ENCODE data around the gene QPCT.
A peak's percentile ranks its signal among the peaks of the same experiment; 100 is the strongest.
"Not testable (repeated sequence)": the region's sequence is repeated elsewhere in the genome, so short reads cannot be mapped to it uniquely, and the experiment has no call there.

The QPCT gene

DNA sequence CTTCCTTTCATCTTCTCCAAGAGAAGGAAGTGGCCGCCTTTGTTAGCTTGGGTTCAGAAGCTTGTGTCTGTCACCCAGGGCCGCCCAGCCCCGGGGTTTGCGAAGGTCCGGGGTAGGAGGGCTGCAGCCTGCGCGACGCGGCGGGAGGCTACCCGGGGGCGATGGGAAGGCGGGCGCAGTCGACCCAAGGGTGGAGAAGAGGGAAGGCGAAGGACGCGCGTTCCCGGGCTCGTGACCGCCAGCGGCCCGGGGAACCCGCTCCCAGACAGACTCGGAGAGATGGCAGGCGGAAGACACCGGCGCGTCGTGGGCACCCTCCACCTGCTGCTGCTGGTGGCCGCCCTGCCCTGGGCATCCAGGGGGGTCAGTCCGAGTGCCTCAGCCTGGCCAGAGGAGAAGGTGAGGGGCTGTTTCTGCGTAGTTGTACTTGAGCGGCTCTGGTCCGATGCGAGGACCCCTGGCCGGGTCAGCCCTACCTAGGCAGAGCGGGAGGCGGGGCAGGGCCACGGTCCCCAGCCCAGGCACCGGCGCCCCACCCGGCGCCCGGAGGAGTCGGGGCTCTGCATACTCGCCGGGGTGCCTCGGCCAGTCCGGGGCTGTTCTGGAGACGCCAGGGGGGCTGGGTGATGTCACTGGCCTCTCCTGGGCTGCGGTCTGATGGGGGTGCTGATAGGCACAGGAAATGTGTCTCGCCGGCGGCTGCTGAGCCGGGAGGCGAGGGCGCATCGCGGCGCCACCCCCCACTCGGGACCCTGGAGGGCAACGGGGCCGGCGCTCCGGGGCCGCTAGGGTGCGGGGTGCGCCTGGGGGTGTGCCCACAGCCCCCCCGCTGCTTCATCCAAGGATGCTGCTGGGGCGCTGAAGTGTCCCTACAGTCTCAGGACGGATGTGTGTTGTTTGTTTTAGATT lies at the start of gene QPCT:
QPCT (plus strand) TSS at position 178 of the 909 bp plus-strand sequence; CDS start at position 280, 102 bp downstream.
- DNase-seq (ENCODE audit: low spot score), result peak; percentile 69

DNA sequence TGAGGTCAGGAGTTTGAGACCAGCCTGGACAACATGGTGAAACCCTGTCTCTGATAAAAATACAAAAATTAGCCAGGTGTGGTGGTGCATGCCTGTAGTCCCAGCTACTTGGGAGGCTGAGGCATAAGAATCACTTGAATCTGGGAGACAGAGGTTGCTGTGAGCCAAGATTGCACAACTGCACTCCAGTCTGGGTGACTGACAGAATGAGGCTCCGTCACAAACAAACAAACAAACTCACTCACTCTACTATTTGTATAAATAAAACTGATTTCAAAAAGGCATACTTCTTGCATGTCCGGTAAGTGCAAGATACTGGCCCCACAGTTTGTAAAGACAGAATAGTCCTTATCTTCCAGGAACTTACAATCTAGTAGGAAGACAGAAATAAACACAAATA lies 49.6 kb upstream of the QPCT start:
- not testable (repeated sequence) for DNase-seq (ENCODE audit: low spot score)

DNA sequence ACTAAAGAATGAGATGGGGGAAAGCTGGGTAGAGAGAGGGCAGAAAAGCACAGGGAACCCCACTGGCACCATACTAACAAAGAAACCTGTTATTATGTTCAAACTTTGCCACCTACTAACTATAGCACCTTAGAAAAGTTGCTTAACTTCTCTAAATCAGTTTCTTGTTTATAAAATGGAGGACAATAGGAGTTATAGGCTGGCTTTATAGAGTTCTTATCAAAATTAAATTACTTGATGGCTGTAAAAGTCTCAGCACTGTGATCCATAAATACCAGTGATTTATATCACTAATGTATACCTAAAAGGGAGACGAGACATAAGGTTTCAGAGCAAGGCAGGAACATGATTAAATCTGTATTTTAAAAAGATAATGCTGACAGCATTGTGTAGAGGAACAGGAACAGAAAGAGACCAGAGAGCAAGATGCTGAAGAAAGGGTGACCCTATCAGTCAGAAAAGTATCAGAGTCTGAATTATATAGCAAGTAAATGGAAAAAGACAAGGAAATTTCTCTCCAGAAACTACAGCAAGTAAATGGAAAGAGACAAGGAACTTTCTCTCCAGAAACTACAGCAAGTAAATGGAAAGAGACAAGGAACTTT lies 48.9 kb upstream of the QPCT start:
- no peak for DNase-seq (ENCODE audit: low spot score)

DNA sequence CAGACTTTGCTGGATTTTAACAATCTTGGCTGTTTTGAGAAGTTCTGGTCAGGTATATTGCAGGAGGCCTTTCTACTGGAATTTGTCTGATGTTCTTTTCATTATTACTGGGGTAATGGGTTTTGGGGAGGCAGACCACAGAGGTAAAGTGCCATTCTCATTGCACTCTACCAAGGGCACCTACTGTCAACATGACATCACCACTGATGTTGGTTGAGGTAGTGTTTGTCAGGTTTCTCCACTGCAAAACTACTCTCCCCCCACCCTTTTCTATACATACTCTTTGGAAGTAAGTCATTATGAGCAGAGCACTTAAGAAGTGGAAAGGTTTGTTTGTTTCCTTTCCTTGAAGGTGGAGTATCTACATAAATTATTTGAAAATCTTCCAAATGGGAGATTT lies 46.8 kb upstream of the QPCT start:
- DNase-seq (ENCODE audit: low spot score), result no peak

DNA sequence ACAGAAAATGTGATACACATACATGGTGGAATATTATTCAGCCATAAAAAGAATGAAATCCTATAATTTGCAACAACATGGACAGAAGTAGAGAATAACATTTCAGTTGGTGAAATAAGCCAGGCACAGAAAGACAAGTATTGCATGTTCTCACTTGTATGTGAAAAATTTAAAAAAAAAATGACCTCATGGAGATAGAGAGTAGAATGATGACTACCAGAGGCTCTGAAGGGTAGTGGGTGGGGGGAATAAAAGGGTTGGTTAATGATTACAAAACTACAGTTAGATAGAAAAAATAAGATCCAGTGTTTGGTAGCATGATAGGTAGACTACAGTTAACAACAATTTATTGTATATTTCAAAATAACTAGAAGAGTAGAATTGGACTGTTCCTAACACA lies 44.3 kb upstream of the QPCT start:
- no peak for DNase-seq (ENCODE audit: low spot score)

DNA sequence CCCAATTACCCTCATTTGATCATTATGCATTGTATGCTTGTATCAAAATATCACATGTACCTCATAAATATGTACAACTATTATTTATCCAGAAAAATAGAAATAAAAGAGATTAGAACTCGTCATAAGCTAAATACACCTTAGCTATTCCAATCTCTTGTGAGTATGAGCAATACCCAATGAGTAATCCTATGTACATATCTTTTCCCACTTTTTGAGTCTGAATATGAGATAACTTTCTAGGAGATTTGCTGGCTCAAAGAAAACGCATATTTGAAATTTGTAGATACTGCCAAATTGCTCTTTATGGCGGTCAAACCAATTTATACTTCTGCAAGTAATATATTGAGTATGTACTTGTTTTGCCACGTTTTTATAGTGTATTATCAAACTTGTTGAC lies 43.9 kb upstream of the QPCT start:
- no peak for DNase-seq (ENCODE audit: low spot score)

DNA sequence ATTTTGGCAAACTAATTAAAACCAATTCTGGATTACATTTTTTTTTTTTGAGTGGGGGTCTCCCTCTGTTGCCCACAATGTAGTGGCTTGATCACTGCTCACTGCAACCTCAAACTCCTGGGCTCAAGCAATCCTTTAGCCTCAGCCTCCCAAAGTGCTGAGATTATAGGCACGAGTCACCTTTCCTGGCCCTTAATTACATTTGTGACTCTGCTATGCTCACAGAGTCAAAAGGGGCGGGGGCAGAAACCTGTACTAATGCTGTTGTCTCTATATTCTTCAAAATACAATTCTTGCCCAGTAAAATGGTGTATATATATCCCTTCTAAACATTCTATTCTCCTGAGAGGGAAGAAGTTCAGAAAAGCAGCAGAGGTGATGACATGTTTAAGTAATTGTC lies 43.0 kb upstream of the QPCT start:
- DNase-seq (ENCODE audit: low spot score), result no peak

DNA sequence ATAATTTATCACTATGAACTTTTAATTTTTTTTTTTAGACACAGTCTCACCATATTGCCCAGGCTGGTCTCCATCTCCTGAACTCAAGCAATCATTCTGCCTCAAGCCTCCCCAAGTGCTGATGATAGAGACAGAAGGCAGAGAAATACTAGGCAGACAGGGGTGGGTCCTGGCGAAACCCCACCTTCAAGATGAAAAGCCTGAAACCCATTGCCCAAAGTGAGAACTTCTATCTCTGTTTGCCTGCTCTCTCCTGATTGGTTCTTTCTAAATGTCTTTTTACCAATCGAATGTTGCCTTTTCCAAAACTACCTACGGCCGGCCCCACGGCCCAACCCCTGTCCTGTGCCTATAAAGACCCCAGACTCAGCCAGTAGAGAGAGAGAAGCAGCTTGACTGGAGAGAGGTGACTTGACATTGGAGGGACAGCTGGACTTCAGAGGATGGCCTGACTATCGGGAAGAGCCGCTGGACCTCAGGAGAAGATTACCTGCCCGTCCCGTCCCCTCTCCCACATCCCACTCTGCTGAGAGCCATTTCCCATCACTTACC lies 41.7 kb upstream of the QPCT start:
- no peak for DNase-seq (ENCODE audit: low spot score)

DNA sequence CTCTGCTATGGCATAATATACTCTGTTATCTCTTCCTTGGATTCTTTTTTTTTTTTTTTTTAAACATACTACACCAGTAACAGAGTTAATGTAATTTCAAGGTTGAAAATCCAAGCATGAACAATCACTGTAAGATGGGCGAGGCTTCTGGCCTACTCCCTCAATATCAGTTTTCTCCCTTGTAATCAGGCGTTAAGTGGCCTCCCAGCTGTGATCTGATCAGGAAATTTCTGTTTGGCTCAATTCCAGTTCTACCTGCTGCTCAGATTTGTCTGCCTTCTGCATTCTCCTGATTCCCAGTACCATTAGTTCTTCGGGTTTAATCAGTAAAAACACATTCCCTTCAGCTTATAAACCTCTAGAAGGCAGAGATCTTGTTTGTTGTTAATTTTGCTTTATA lies 38.4 kb upstream of the QPCT start:
- DNase-seq (ENCODE audit: low spot score), result no peak

DNA sequence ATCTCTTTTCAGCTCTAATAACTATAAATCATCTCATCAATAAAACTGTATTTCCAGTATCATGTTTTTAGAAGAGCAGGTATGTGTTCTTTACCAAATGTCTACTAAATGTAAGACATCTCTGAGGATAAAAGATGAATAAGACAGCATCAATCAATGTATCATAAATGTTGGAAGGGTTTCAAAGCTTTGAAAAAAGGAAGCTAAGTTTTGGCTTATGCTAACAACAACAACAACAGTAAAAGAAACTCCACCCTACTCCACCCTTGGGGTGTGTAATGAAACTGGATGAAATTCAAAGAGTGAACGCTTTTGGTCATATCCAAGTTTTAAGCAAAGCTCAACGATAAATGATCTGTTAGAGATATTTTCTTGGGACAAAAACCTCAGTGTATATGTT lies 36.9 kb upstream of the QPCT start:
- DNase-seq (ENCODE audit: low spot score), result no peak

DNA sequence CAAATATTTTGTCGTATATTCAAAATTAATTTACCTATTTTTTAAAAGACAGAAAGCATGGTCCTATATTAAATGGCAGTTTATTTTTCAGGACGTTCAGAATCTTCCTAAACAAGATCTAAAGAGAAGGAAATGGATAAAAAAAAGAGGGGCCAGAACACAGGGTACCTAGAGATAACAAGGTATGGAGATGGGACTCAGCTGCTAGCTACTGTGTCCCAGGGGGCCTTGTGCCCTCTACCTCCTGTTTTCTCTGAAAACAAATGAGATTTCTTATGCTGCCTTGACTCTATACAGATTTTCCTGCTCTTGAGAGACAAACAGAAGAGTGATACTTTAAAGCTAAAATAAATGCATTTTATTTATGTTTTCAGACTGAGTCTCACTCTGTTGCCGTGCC lies 29.1 kb upstream of the QPCT start:
- no peak for DNase-seq (ENCODE audit: low spot score)

DNA sequence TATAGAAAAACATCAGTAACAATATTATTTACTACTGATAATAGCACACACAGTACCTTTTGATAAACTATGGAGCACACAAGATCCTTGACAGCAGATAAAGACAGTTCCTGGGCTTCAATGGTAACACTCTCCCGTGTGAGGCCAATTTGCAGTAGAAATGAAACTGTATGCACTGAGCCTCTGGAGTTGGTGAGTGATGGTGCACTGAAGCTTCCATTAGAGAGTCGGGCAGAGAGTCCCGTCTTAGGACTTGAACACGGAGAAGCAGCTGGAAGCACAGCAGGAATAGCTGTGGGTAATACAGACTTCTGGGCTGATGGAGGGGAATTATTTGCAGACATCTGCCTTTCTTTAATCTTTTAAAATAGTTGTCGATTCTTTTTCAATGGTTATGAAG lies 28.2 kb upstream of the QPCT start:
- DNase-seq (ENCODE audit: low spot score), result no peak

DNA sequence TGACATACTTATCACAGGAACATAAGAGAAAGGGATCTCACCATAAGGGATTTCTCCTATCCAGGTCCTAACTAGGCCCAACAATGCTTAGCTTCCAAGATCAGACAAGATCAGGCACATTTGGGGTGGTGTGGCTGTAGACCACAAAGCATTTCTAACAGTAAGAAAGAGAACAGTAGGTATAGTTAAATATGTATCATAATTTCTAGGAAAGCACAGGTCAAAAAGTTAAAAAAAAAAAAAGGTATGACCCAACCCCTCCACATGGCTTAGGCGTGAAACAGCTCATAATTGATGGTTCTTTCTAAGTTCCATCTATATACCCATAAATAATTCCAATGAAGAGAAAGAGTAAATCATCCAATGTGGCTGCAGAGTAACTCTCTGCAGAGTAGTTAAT lies 26.7 kb upstream of the QPCT start:
- no peak for DNase-seq (ENCODE audit: low spot score)

DNA sequence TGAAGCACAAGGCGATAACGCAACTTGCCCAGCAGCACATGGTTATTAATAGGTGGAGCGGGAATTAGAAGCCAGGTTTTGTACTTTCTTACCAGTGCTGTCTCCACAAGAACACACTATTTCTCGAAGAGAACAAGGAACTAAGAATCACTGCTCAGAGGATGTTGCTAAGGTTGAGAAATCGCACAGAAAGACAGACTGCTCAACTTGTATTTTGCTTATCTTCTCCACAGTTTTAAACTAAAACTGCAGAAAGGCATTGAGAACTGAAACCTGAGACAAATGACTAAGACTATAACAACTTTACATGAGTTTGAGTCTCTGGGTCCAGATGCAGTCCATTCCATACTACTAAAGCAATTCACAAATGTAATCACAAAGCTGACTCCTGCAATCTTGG lies 26.0 kb upstream of the QPCT start:
- peak; percentile 8 for DNase-seq (ENCODE audit: low spot score)

DNA sequence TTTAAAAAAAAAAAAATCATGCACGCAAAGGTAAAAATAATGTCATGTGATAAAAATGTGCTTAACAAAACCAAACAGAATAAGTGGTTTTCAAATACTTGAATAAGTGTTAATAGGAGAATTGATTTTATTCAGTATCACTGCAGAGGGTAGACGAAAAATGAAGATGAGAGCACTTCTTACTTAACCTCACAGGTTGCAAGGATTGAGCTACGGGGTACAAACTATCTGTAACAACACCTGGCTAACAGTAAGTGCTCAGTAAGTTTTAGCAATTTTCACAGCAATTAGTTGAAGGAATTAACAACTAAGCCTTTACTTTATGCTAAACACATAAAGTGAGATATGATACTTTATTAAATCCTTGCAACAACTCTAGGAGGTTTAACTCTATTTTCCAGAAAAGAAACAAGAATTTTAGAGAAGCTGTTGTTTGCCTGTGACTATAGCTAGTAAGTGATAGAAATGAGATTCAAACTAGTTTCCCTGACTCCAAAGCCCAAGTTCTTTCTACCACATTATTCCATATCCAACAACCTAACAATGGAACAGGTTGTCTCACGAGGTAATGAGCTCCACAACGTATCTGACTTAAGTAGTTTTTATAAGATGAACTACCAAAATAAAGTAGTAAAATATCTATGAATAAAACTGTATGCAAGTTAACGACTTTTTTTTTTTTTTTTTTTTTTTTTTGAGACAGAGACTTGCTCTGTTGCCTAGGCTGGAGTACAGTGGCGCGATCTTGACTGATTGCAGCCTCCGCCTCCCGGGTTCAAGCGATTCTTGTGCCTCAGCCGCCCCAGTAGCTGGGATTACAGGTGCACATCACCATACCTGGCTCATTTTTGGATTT lies 24.4 kb upstream of the QPCT start:
- DNase-seq (ENCODE audit: low spot score), result no peak

DNA sequence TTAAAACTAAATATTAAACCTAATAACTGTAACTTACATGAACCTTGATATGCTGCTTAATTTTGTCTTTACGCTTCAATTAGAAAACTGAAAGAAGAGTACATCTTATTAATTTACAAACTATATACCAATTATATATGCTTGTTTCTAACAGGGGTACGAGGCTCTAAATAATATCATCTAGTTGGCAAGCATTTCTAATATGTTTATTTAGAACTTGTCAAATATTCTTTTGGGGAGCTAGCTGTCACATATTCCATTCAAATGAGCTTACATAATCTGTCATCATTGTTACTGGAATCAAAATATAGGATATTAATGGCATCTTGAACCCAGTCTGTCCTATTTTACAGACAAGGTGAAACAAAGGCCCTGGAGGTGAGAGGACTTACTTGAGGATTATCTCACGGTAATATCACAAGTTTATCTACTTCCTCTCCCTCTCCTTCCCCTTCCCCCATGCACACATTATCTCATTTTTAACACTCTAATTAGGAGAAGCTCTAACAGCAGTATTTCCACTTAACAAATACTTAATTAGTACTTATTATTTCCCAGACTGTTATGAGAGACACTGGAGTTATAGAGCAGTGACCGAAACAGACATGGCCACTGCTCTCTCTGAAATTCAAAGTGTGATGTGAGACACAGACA lies 23.3 kb upstream of the QPCT start:
- DNase-seq (ENCODE audit: low spot score), result no peak

DNA sequence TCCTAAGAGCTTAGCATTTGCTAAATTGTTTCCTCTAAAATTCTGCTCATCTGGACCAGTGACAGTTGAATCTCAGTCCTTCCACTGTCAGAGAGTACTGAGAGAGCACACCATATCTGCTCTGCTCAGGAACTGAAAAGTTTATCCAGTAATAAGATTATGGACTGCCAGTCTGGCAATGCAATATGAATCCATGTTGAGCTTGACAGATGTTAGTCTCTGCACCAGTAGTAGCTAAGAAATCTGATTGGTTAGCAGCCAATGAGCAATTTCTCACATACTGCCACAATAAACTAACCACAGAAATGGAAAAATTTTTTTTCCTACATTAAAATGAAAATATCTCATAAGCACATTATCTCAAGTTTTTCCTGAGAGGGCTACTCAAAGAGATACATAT lies 22.1 kb upstream of the QPCT start:
- peak; percentile 34 for DNase-seq (ENCODE audit: low spot score)

DNA sequence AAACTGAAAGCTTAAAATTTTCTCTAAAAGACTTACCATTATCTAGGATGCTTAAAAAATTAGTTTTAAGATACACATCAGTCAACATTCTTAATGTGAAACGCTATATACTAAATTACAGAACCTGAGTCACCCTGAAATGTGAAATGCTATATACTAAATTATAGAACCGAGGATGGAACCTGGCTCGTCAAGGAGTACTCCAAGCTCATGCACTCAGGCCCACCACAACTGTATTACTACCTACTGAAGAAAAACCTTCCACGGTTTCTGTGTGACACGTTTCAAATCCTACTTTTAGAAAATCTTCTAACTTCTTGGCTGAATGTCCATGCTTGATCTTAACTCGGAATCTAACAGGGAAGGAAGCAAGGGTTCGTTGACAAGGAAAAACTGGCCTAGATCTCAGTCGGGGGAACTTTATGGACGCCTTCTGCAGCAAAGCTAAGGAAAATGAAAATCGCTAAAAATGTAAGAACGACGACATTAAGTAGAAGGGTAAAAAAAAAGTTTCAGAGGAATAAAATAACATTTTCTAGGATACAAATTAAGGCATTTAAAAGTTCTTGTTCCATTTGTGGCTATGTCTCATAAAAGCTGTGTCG lies 21.2 kb upstream of the QPCT start:
- DNase-seq (ENCODE audit: low spot score), result no peak

DNA sequence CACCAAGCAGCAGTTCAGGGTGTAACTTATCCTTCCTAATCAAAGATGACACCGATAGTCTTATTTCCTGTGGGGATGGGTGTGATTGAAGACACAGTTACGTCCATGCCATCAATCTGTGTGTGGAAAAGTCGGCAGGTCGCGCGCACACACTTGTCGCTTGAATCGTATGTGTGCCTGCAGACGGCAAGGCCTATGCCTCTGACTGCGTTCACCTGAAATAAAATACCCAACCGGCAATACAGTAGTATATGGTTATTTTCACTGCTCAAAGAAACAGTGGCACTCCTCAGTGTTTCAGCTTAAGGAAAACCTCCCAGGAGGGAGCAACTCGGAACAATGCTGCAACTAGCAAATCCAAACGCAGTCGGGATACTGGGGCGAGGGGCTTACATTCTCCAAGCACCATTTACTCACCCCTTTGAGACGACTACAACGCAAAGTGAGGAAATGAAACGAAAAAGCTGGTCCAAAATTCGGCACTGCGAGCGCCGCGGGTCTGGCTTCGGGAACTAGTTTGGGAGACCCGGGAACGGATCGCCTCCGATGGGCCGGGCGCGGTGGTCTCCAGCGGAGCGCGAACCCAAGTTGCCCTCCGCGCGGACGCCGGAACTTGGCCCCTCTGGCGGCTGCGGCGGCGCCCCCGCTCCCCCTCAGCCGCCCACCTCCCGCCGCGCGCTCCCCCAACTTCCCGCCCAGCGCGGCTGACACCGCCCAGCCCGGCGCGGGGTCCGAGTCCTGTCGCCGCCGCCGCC lies 20.5 kb upstream of the QPCT start:
- no peak for DNase-seq (ENCODE audit: low spot score)

DNA sequence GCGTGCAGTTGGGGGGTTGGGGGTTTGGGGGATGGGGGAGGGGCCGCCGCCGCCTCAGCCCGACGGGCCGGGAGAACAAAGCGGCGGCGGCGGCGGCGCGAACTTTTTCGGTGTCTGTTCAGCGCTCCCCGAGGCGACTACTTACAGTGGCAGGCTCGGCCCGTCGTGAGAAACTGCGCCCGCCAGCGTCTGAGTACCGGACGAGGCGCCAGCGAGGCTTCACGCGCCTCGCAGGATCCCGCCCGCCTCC lies 20.0 kb upstream of the QPCT start:
- no peak for DNase-seq (ENCODE audit: low spot score)
